ENCODE measurements around the gene INSR.

Gene INSR

GRCh38 chr19:7257148-7258040 lies 36.8 kb downstream of the INSR start:
- Histone ChIP-seq H3K4me1 (ENCODE audit: low read length) (no peaks in the 10 kb centered on the region), H3K79me2 (ENCODE audit: low read length) (no peaks in the 10 kb centered on the region), H3K27me3 (ENCODE audit: low read depth, low read length) (0 out of 2 replicates have a peak, but pooled peaks cover 5% of the 10 kb centered on the region), H3K4me3 (ENCODE audit: low read length) (no peak overlapping the region), H3K9ac (ENCODE audit: low read length) (no peak overlapping the region), H3K9me3 (ENCODE audit: insufficient read depth, low read length) (no peaks in the 10 kb centered on the region), H4K20me1 (ENCODE audit: insufficient read depth, low read length) (no peaks in the 10 kb centered on the region), H3K4me2 (ENCODE audit: low read length) (no peak overlapping the region), H2AFZ (ENCODE audit: low read depth, low read length) (no peak overlapping the region), H3K27ac (ENCODE audit: low read length) (no peak overlapping the region), H3K36me3 (replicated peaks; ENCODE audit: low read depth, low read length) (no peaks in the 10 kb centered on the region)
- TF ChIP-seq CTCF (IDR thresholded peaks at IDR 0.05; ENCODE audit: low read depth, low read length), result no peak
- no peak for TF ChIP-seq EZH2phosphoT487 (IDR thresholded peaks at IDR 0.05; ENCODE audit: low read depth)

GRCh38 chr19:7255631-7256030 lies 38.6 kb downstream of the INSR start:
- no peak overlapping the region for H3K27ac ChIP-seq (ENCODE audit: low read length)

GRCh38 chr19:7255119-7255518 lies 39.1 kb downstream of the INSR start:
- TF ChIP-seq CTCF (IDR thresholded peaks at IDR 0.05; ENCODE audit: low read depth, low read length), result no peak
- TF ChIP-seq EZH2phosphoT487 (IDR thresholded peaks at IDR 0.05; ENCODE audit: low read depth), result no peak
- H4K20me1 ChIP-seq (ENCODE audit: insufficient read depth, low read length), result no peaks in the 10 kb centered on the region
- no peak overlapping the region for H3K4me2 ChIP-seq (ENCODE audit: low read length)
- no peak overlapping the region for H2AFZ ChIP-seq (ENCODE audit: low read depth, low read length)
- H3K9ac ChIP-seq (ENCODE audit: low read length), result no peak overlapping the region
- H3K9me3 ChIP-seq (ENCODE audit: insufficient read depth, low read length), result no peaks in the 10 kb centered on the region
- H3K4me1 ChIP-seq (ENCODE audit: low read length), result no peaks in the 10 kb centered on the region
- H3K36me3 ChIP-seq (replicated peaks; ENCODE audit: low read depth, low read length), result no peaks in the 10 kb centered on the region
- no peak overlapping the region for H3K27ac ChIP-seq (ENCODE audit: low read length)
- H3K79me2 ChIP-seq (ENCODE audit: low read length), result no peaks in the 10 kb centered on the region
- H3K27me3 ChIP-seq (ENCODE audit: low read depth, low read length), result 0 out of 2 replicates have a peak, but pooled peaks cover 2% of the 10 kb centered on the region
- H3K4me3 ChIP-seq (ENCODE audit: low read length), result no peak overlapping the region

More at GRCh38 chr19:7255631-7256030, 38.6 kb downstream of the INSR start:
- Histone ChIP-seq H3K27me3 (ENCODE audit: low read depth, low read length) (0 out of 2 replicates have a peak, but pooled peaks cover 5% of the 10 kb centered on the region), H3K9me3 (ENCODE audit: insufficient read depth, low read length) (no peaks in the 10 kb centered on the region), H2AFZ (ENCODE audit: low read depth, low read length) (no peak overlapping the region), H3K79me2 (ENCODE audit: low read length) (no peaks in the 10 kb centered on the region), H3K4me3 (ENCODE audit: low read length) (no peak overlapping the region), H3K4me1 (ENCODE audit: low read length) (no peaks in the 10 kb centered on the region), H3K4me2 (ENCODE audit: low read length) (no peak overlapping the region), H3K36me3 (replicated peaks; ENCODE audit: low read depth, low read length) (no peaks in the 10 kb centered on the region), H3K9ac (ENCODE audit: low read length) (no peak overlapping the region), H4K20me1 (ENCODE audit: insufficient read depth, low read length) (no peaks in the 10 kb centered on the region)
- TF ChIP-seq CTCF (IDR thresholded peaks at IDR 0.05; ENCODE audit: low read depth, low read length) (no peak), EZH2phosphoT487 (IDR thresholded peaks at IDR 0.05; ENCODE audit: low read depth) (no peak)

GRCh38 chr19:7254590-7254989 lies 39.6 kb downstream of the INSR start:
- H3K27ac ChIP-seq (ENCODE audit: low read length), result no peak overlapping the region
- no peaks in the 10 kb centered on the region for H3K79me2 ChIP-seq (ENCODE audit: low read length)
- no peaks in the 10 kb centered on the region for H3K4me1 ChIP-seq (ENCODE audit: low read length)

More at GRCh38 chr19:7254590-7254989, 39.6 kb downstream of the INSR start:
- Histone ChIP-seq H3K9ac (ENCODE audit: low read length) (no peak overlapping the region), H4K20me1 (ENCODE audit: insufficient read depth, low read length) (no peaks in the 10 kb centered on the region), H3K4me2 (ENCODE audit: low read length) (no peak overlapping the region), H3K4me3 (ENCODE audit: low read length) (no peak overlapping the region), H3K36me3 (replicated peaks; ENCODE audit: low read depth, low read length) (no peaks in the 10 kb centered on the region), H3K27me3 (ENCODE audit: low read depth, low read length) (no peaks in the 10 kb centered on the region), H2AFZ (ENCODE audit: low read depth, low read length) (no peak overlapping the region), H3K9me3 (ENCODE audit: insufficient read depth, low read length) (no peaks in the 10 kb centered on the region)
- TF ChIP-seq EZH2phosphoT487 (IDR thresholded peaks at IDR 0.05; ENCODE audit: low read depth) (no peak), CTCF (IDR thresholded peaks at IDR 0.05; ENCODE audit: low read depth, low read length) (no peak)
